ENCODE measurements around the gene BMERB1. TPM values are rescaled to one million over a fixed set of nuclear protein-coding genes. Genes with fewer than 3 reads are reported as not detected.

Gene BMERB1
- total RNA-seq, 1 donor from 2014 or later, result 75.3 TPM

- no peak for DNase-seq
- H3K27ac ChIP-seq (replicated peaks), result no peak overlapping the region
- no peak for TF ChIP-seq CTCF (IDR thresholded peaks at IDR 0.05; ENCODE audit: borderline replicate concordance)
- H3K4me3 ChIP-seq, result no peak overlapping the region
- peaks cover 100% of the 10 kb centered on the region for H3K36me3 ChIP-seq
- H3K27me3 ChIP-seq (ENCODE audit: low read depth), result no peaks in the 10 kb centered on the region
- H3K4me1 ChIP-seq, result no peaks in the 10 kb centered on the region
- intact Hi-C loops (cut with micrococcal nuclease), result no loop called here
- H3K9me3 ChIP-seq (replicated peaks), result no peaks in the 10 kb centered on the region
Observed at GRCh38 chr16:15613676-15614075, 179.3 kb downstream of the BMERB1 start.

- TF ChIP-seq CTCF (IDR thresholded peaks at IDR 0.05; ENCODE audit: borderline replicate concordance), result no peak
- Histone ChIP-seq H3K27ac (replicated peaks) (no peak overlapping the region), H3K27me3 (ENCODE audit: low read depth) (no peaks in the 10 kb centered on the region), H3K4me3 (no peak overlapping the region), H3K4me1 (peaks cover 19% of the 10 kb centered on the region), H3K36me3 (peaks cover 99% of the 10 kb centered on the region), H3K9me3 (replicated peaks) (no peaks in the 10 kb centered on the region)
- no peak for DNase-seq
- intact Hi-C loops (cut with micrococcal nuclease), result no loop called here
Observed at GRCh38 chr16:15616012-15616411, 181.6 kb downstream of the BMERB1 start.

- H3K4me3 ChIP-seq, result no peak overlapping the region
- H3K9me3 ChIP-seq (replicated peaks), result no peaks in the 10 kb centered on the region
- no peaks in the 10 kb centered on the region for H3K27me3 ChIP-seq (ENCODE audit: low read depth)
- intact Hi-C loops (cut with micrococcal nuclease), result no loop called here
- TF ChIP-seq CTCF (IDR thresholded peaks at IDR 0.05; ENCODE audit: borderline replicate concordance), result no peak
- H3K4me1 ChIP-seq, result peaks cover 25% of the 10 kb centered on the region
- peaks cover 98% of the 10 kb centered on the region for H3K36me3 ChIP-seq
- no peak for DNase-seq
- no peak overlapping the region for H3K27ac ChIP-seq (replicated peaks)
Observed at GRCh38 chr16:15616475-15617165, 182.2 kb downstream of the BMERB1 start.

GRCh38 chr16:15617901-15618300 lies 183.5 kb downstream of the BMERB1 start:
- Histone ChIP-seq H3K4me3 (no peak overlapping the region), H3K27me3 (ENCODE audit: low read depth) (no peaks in the 10 kb centered on the region), H3K36me3 (peaks cover 92% of the 10 kb centered on the region), H3K9me3 (replicated peaks) (no peaks in the 10 kb centered on the region), H3K4me1 (peaks cover 36% of the 10 kb centered on the region), H3K27ac (replicated peaks) (no peak overlapping the region)
- no peak for TF ChIP-seq CTCF (IDR thresholded peaks at IDR 0.05; ENCODE audit: borderline replicate concordance)
- intact Hi-C loops (cut with micrococcal nuclease), result no loop called here
- DNase-seq, result no peak

GRCh38 chr16:15618392-15618791 lies 184.0 kb downstream of the BMERB1 start:
- Histone ChIP-seq H3K27me3 (ENCODE audit: low read depth) (no peaks in the 10 kb centered on the region), H3K4me1 (peaks cover 37% of the 10 kb centered on the region), H3K36me3 (peaks cover 92% of the 10 kb centered on the region), H3K9me3 (replicated peaks) (no peaks in the 10 kb centered on the region), H3K4me3 (no peak overlapping the region), H3K27ac (replicated peaks) (no peak overlapping the region)
- DNase-seq, result no peak
- intact Hi-C loops (cut with micrococcal nuclease), result no loop called here
- no peak for TF ChIP-seq CTCF (IDR thresholded peaks at IDR 0.05; ENCODE audit: borderline replicate concordance)
